Measurements from ENCODE around the gene HDAC11. TPM values are rescaled to one million over a fixed set of nuclear protein-coding genes. Genes with fewer than 3 reads are reported as not detected.

HDAC11 gene
- total and polyA plus RNA-seq, 10 donors = 2.5 to 11.2 (median 6.3) TPM

- WGBS, 5 donors = 80 to 93% (median 87%) methylated on average over 5 to 7 of the region's 7 CpGs
- TF ChIP-seq POLR2A (IDR thresholded peaks at IDR 0.05) = no peak
- TF ChIP-seq POLR2AphosphoS5 (IDR thresholded peaks at IDR 0.05) = no peak
- TF ChIP-seq, protein P1, sequence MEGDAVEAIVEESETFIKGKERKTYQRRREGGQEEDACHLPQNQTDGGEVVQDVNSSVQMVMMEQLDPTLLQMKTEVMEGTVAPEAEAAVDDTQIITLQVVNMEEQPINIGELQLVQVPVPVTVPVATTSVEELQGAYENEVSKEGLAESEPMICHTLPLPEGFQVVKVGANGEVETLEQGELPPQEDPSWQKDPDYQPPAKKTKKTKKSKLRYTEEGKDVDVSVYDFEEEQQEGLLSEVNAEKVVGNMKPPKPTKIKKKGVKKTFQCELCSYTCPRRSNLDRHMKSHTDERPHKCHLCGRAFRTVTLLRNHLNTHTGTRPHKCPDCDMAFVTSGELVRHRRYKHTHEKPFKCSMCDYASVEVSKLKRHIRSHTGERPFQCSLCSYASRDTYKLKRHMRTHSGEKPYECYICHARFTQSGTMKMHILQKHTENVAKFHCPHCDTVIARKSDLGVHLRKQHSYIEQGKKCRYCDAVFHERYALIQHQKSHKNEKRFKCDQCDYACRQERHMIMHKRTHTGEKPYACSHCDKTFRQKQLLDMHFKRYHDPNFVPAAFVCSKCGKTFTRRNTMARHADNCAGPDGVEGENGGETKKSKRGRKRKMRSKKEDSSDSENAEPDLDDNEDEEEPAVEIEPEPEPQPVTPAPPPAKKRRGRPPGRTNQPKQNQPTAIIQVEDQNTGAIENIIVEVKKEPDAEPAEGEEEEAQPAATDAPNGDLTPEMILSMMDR (IDR thresholded peaks at IDR 0.05 in 8 of 11, conservative IDR thresholded peaks at IDR 0.05 in 3 of 11) = no peak
- H3K36me3 ChIP-seq = no peaks in the 10 kb centered on the region
- no peaks in the 10 kb centered on the region for H3K27me3 ChIP-seq (replicated peaks in 1 of 7)
- no peak overlapping the region for H3K4me3 ChIP-seq
- peak; percentile 69 for DNase-seq
- H3K9me3 ChIP-seq = no peaks in the 10 kb centered on the region
- intact Hi-C loops (cut with DNase I; ENCODE audit: low total_unique reads) = no loop called here
- H3K27ac ChIP-seq = no peak overlapping the region
- peaks cover 0 to 14% (median 4%) of the 10 kb centered on the region in 6 donors for H3K4me1 ChIP-seq
Observed at GRCh38 chr3:13512451-13512850, 32.3 kb downstream of the HDAC11 start.

GRCh38 chr3:13513051-13513912 is 33.2 kb downstream of the HDAC11 start:
- no peak overlapping the region for H3K27ac ChIP-seq
- H3K4me1 ChIP-seq = peaks cover 0 to 14% (median 3%) of the 10 kb centered on the region in 6 donors
- 74 to 86% (median 82%) methylated on average over 14 to 20 of the region's 20 CpGs for WGBS, 5 donors
- no peaks in the 10 kb centered on the region for H3K9me3 ChIP-seq
- TF ChIP-seq POLR2A (IDR thresholded peaks at IDR 0.05) (no peak), POLR2AphosphoS5 (IDR thresholded peaks at IDR 0.05) (no peak)
- TF ChIP-seq, protein P1 (IDR thresholded peaks at IDR 0.05 in 8 of 11, conservative IDR thresholded peaks at IDR 0.05 in 3 of 11) = no peak
- no peak overlapping the region for H3K4me3 ChIP-seq
- intact Hi-C loops (cut with DNase I; ENCODE audit: low total_unique reads) = no loop called here
- H3K36me3 ChIP-seq = no peaks in the 10 kb centered on the region
- H3K27me3 ChIP-seq (replicated peaks in 1 of 7) = no peaks in the 10 kb centered on the region
- peak; percentile 54 for DNase-seq

DNA sequence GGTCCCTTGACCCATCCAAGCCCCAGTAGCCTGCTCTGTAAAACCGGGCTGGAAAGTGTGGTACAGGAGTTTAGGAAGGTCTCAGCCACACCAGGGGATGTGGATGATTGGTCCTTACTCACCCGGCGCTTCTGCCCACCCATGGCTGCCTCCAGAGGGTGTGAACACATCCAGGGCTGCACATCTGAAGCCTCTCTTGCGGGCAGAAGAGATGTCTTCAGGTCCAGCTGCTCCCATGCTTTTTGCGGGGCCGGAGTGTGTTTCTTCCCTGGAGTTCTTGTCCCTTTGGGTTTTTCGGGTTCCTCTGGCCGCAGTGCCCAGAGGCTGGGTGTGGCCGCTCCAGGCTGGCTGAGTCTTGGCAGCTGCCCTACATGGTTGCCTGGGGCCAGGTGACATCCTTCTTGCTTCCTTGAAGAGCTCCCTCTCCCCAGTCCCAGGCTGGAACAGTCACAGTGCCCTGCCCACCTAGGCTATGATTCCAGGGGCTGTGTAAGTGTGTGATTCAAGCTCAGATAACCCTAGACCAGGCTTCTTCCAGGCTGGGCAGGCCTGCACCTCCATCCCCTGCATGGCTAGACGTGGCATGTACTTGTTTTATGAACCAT is 33.9 kb downstream of the HDAC11 start:
- peak; percentile 60 for DNase-seq
- Histone ChIP-seq H3K4me3 (no peak overlapping the region), H3K4me1 (peaks cover 0 to 20% (median 5%) of the 10 kb centered on the region in 6 donors), H3K36me3 (no peaks in the 10 kb centered on the region), H3K9me3 (no peaks in the 10 kb centered on the region), H3K27ac (no peak overlapping the region), H3K27me3 (replicated peaks in 1 of 7) (no peaks in the 10 kb centered on the region)
- TF ChIP-seq, protein P1 (IDR thresholded peaks at IDR 0.05 in 8 of 11, conservative IDR thresholded peaks at IDR 0.05 in 3 of 11) = no peak
- no peak for TF ChIP-seq POLR2A (IDR thresholded peaks at IDR 0.05)
- TF ChIP-seq POLR2AphosphoS5 (IDR thresholded peaks at IDR 0.05) = no peak
- 76 to 87% (median 81%) methylated on average over 9 to 10 of the region's 10 CpGs for WGBS, 5 donors
- intact Hi-C loops (cut with DNase I; ENCODE audit: low total_unique reads) = no loop called here
